ENCODE results near the gene SCN3B.

Gene SCN3B

DNA sequence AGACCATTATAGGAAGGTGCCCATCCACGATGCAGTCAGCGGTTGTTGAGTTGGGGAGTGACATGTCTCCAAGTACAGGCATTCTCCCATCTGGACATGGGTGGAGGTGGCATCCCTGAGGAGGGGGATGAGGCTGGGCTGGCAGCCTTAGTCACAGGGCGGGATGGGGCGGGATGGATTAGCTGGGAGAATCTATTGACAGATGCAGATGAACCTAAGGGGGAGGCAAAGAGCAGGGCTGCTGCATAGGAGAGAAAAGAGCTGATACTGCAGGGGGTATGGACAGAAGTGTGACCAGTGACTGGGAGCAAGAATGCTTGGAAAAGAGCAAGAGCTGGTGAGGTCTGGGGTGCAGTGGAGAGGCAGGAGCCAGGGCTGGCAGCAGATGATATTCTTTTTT is 42.7 kb downstream of the SCN3B start:
- no peak for TF ChIP-seq CTCF (IDR thresholded peaks at IDR 0.05)

GRCh38 chr11:123608945-123609344 is 45.5 kb downstream of the SCN3B start:
- TF ChIP-seq CTCF (IDR thresholded peaks at IDR 0.05) = no peak

GRCh38 chr11:123608371-123608770 is 46.1 kb downstream of the SCN3B start:
- no peak for TF ChIP-seq CTCF (IDR thresholded peaks at IDR 0.05)

- TF ChIP-seq CTCF (IDR thresholded peaks at IDR 0.05) = no peak
Measured at GRCh38 chr11:123607781-123608180, 46.6 kb downstream of the SCN3B start.

DNA sequence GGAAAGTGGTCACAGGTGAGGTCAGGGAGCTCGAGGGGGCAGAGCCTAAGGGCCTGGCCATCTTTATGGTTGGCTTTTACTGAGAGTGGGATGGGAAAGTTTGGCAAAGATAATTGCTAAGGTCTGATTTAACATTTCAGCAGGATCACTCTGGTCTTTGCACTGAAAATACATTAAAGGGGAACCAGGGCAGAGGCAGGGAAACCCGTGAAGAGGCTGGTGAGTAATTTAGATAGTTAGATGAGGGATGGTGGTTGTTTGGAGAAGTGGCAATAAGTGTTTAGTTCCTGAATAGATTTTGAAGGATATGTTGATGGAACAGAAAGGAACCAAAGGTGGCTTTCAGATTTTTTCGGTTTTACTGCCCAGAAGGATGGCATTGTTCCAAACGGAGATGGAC is 50.8 kb downstream of the SCN3B start:
- TF ChIP-seq CTCF (IDR thresholded peaks at IDR 0.05) = no peak

GRCh38 chr11:123601743-123602142 is 52.7 kb downstream of the SCN3B start:
- no peak for TF ChIP-seq CTCF (IDR thresholded peaks at IDR 0.05)

DNA sequence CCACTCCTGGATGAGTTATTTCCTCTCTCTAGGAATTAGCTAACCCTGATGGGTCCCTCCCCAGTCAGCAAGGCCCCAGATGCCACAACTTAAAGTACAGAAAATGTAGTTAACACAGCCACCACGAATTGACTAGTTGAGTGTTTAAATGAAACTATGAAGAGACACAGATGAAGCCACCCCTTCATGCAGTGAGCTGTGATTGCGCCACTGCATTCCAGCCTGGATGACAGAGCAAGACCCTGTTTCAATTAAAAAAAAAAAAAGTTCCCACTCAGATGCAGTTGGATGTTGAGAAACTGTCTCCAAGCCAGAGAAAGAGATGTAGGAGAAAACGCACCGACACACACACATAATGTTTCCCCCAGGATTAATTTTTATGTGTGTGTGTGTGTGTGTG is 53.3 kb downstream of the SCN3B start:
- no peak for TF ChIP-seq CTCF (IDR thresholded peaks at IDR 0.05)

DNA sequence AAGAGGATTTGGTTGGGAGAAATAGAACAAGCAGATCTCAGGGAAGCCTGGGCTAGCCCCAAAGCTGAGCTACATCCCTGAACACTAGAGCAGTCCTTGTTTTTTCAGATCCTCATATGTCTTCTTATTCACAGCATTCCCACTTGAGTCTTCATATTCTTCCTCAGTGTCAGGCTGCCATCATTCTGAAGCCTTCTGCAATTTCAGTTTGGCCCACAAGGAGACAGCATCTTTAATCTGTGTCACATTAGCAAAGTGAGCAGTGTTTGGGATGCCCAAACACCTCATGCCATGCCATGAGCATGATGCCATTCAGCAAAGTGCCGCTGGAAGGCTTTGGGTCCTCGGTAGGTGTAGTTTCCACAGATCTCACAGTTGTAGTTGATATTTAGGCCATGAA is 56.6 kb downstream of the SCN3B start:
- TF ChIP-seq CTCF (IDR thresholded peaks at IDR 0.05) = no peak
